ENCODE results near the gene RABGAP1L.

- TF ChIP-seq POLR2A (IDR thresholded peaks at IDR 0.05) = no peak
- TF ChIP-seq, protein P1, sequence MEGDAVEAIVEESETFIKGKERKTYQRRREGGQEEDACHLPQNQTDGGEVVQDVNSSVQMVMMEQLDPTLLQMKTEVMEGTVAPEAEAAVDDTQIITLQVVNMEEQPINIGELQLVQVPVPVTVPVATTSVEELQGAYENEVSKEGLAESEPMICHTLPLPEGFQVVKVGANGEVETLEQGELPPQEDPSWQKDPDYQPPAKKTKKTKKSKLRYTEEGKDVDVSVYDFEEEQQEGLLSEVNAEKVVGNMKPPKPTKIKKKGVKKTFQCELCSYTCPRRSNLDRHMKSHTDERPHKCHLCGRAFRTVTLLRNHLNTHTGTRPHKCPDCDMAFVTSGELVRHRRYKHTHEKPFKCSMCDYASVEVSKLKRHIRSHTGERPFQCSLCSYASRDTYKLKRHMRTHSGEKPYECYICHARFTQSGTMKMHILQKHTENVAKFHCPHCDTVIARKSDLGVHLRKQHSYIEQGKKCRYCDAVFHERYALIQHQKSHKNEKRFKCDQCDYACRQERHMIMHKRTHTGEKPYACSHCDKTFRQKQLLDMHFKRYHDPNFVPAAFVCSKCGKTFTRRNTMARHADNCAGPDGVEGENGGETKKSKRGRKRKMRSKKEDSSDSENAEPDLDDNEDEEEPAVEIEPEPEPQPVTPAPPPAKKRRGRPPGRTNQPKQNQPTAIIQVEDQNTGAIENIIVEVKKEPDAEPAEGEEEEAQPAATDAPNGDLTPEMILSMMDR (IDR thresholded peaks at IDR 0.05) = no peak
- TF ChIP-seq EP300 (IDR thresholded peaks at IDR 0.05) = no peak
Observed at GRCh38 chr1:174916846-174917245, 757.5 kb downstream of the RABGAP1L start.
